ENCODE data around the gene RTTN.
"Not testable (repeated sequence)": the region's sequence is repeated elsewhere in the genome, so short reads cannot be mapped to it uniquely, and the experiment has no call there.

RTTN gene

GRCh38 chr18:70205421-70206397, at the start of gene RTTN:
TSS of gene RTTN (minus strand) at chr18:70205687. CDS start at chr18:70205658, 29 bp downstream.
- peaks cover 50% of the 10 kb centered on the region for H3K36me3 Mint-ChIP-seq
- peaks cover 20% of the 10 kb centered on the region for H3K4me1 Mint-ChIP-seq
- peak within 1 kb of the TSS; percentile 94 for H3K4me3 Mint-ChIP-seq
- peak within 1 kb of the TSS; percentile 99 for H3K27ac Mint-ChIP-seq
- ATAC-seq (peak; percentile 95), DNase-seq (ENCODE audit: low spot score in 2 of 2) (peak; percentile 95 to 98)
- H3K9me3 Mint-ChIP-seq: no peaks in the 10 kb centered on the region

- Mint-ChIP-seq H3K36me3 (no peaks in the 10 kb centered on the region), H3K4me1 (no peaks in the 10 kb centered on the region), H3K27ac (no peak overlapping the region), H3K9me3 (no peaks in the 10 kb centered on the region), H3K4me3 (no peak overlapping the region)
- no peak for ATAC-seq
- DNase-seq (ENCODE audit: low spot score in 2 of 2): no peak
Measured at GRCh38 chr18:70250781-70251180, 45.3 kb upstream of the RTTN start.

- DNase-seq (ENCODE audit: low spot score in 2 of 2); H3K27ac Mint-ChIP-seq; H3K4me3 Mint-ChIP-seq; ATAC-seq; H3K36me3 Mint-ChIP-seq; H3K4me1 Mint-ChIP-seq; H3K9me3 Mint-ChIP-seq: not testable (repeated sequence)
Measured at GRCh38 chr18:70249861-70250260, 44.4 kb upstream of the RTTN start.

- DNase-seq (ENCODE audit: low spot score in 2 of 2): no peak
- H3K4me1 Mint-ChIP-seq: no peaks in the 10 kb centered on the region
- H3K4me3 Mint-ChIP-seq: no peak overlapping the region
- H3K9me3 Mint-ChIP-seq: no peaks in the 10 kb centered on the region
- H3K27ac Mint-ChIP-seq: no peak overlapping the region
- H3K36me3 Mint-ChIP-seq: no peaks in the 10 kb centered on the region
- peak; percentile 13 for ATAC-seq
Measured at GRCh38 chr18:70249118-70249517, 43.6 kb upstream of the RTTN start.

- H3K4me3 Mint-ChIP-seq: no peak overlapping the region
- no peaks in the 10 kb centered on the region for H3K4me1 Mint-ChIP-seq
- no peak for DNase-seq (ENCODE audit: low spot score in 2 of 2)
- no peak overlapping the region for H3K27ac Mint-ChIP-seq
- no peak for ATAC-seq
- H3K9me3 Mint-ChIP-seq: no peaks in the 10 kb centered on the region
- H3K36me3 Mint-ChIP-seq: no peaks in the 10 kb centered on the region
Measured at GRCh38 chr18:70246061-70246466, 40.6 kb upstream of the RTTN start.

- Mint-ChIP-seq H3K9me3 (no peaks in the 10 kb centered on the region), H3K4me1 (no peaks in the 10 kb centered on the region), H3K27ac (no peak overlapping the region), H3K36me3 (no peaks in the 10 kb centered on the region), H3K4me3 (no peak overlapping the region)
- no peak for ATAC-seq
- no peak for DNase-seq (ENCODE audit: low spot score in 2 of 2)
Measured at GRCh38 chr18:70243131-70243929, 37.8 kb upstream of the RTTN start.

- H3K4me3 Mint-ChIP-seq; H3K4me1 Mint-ChIP-seq; H3K36me3 Mint-ChIP-seq; ATAC-seq; H3K27ac Mint-ChIP-seq; DNase-seq (ENCODE audit: low spot score in 2 of 2); H3K9me3 Mint-ChIP-seq: not testable (repeated sequence)
Measured at GRCh38 chr18:70236921-70237320, 31.4 kb upstream of the RTTN start.

GRCh38 chr18:70235478-70235877, 30.0 kb upstream of the RTTN start:
- ATAC-seq (no peak), DNase-seq (ENCODE audit: low spot score in 2 of 2) (no peak)
- Mint-ChIP-seq H3K36me3 (no peaks in the 10 kb centered on the region), H3K4me3 (no peak overlapping the region), H3K27ac (no peak overlapping the region), H3K4me1 (no peaks in the 10 kb centered on the region), H3K9me3 (no peaks in the 10 kb centered on the region)

- Mint-ChIP-seq H3K4me3 (no peak overlapping the region), H3K9me3 (no peaks in the 10 kb centered on the region), H3K36me3 (no peaks in the 10 kb centered on the region), H3K27ac (no peak overlapping the region), H3K4me1 (no peaks in the 10 kb centered on the region)
- ATAC-seq (no peak), DNase-seq (ENCODE audit: low spot score in 2 of 2) (no peak)
Measured at GRCh38 chr18:70234667-70235459, 29.4 kb upstream of the RTTN start.

- H3K9me3 Mint-ChIP-seq: no peaks in the 10 kb centered on the region
- no peak for ATAC-seq
- H3K4me3 Mint-ChIP-seq: no peak overlapping the region
- H3K36me3 Mint-ChIP-seq: no peaks in the 10 kb centered on the region
- H3K4me1 Mint-ChIP-seq: no peaks in the 10 kb centered on the region
- H3K27ac Mint-ChIP-seq: no peak overlapping the region
- DNase-seq (ENCODE audit: low spot score in 2 of 2): no peak
Measured at GRCh38 chr18:70233974-70234373, 28.5 kb upstream of the RTTN start.

- Mint-ChIP-seq H3K4me1 (no peaks in the 10 kb centered on the region), H3K36me3 (no peaks in the 10 kb centered on the region), H3K9me3 (peaks cover 1% of the 10 kb centered on the region), H3K4me3 (no peak overlapping the region), H3K27ac (no peak overlapping the region)
- DNase-seq (ENCODE audit: low spot score in 2 of 2): no peak
- ATAC-seq: no peak
Measured at GRCh38 chr18:70232261-70232660, 26.8 kb upstream of the RTTN start.

GRCh38 chr18:70229639-70230038, 24.2 kb upstream of the RTTN start:
- Mint-ChIP-seq H3K27ac (no peak overlapping the region), H3K9me3 (peaks cover 4% of the 10 kb centered on the region), H3K4me1 (no peaks in the 10 kb centered on the region), H3K36me3 (no peaks in the 10 kb centered on the region), H3K4me3 (no peak overlapping the region)
- ATAC-seq (no peak), DNase-seq (ENCODE audit: low spot score in 2 of 2) (no peak)

GRCh38 chr18:70228536-70228935, 23.0 kb upstream of the RTTN start:
- Mint-ChIP-seq H3K9me3 (peaks cover 4% of the 10 kb centered on the region), H3K27ac (no peak overlapping the region), H3K4me1 (no peaks in the 10 kb centered on the region), H3K4me3 (no peak overlapping the region), H3K36me3 (no peaks in the 10 kb centered on the region)
- ATAC-seq: no peak
- DNase-seq (ENCODE audit: low spot score in 2 of 2): no peak

GRCh38 chr18:70227438-70227837, 22.0 kb upstream of the RTTN start:
- no peak overlapping the region for H3K27ac Mint-ChIP-seq
- no peak overlapping the region for H3K4me3 Mint-ChIP-seq
- H3K9me3 Mint-ChIP-seq: peaks cover 4% of the 10 kb centered on the region
- no peaks in the 10 kb centered on the region for H3K36me3 Mint-ChIP-seq
- DNase-seq (ENCODE audit: low spot score in 2 of 2) (no peak), ATAC-seq (no peak)
- H3K4me1 Mint-ChIP-seq: no peaks in the 10 kb centered on the region

GRCh38 chr18:70221915-70222278, 16.4 kb upstream of the RTTN start:
- no peak for DNase-seq (ENCODE audit: low spot score in 2 of 2)
- Mint-ChIP-seq H3K4me3 (no peak overlapping the region), H3K36me3 (no peaks in the 10 kb centered on the region), H3K9me3 (no peaks in the 10 kb centered on the region), H3K4me1 (no peaks in the 10 kb centered on the region), H3K27ac (no peak overlapping the region)
- no peak for ATAC-seq

Measured in stimulated activated effector memory CD8-positive, alpha-beta T cell treated with anti-CD3 and anti-CD28 coated beads, Interleukin-12 subunit alpha, Interleukin-12 subunit beta, amount 100 ng/mL, for 72 hours (primary cell).